CD8-positive, alpha-beta memory T cell (primary cell): Measurements from ENCODE around the gene PCSK4. TPM values are rescaled to one million over a fixed set of nuclear protein-coding genes. Genes with fewer than 3 reads are reported as not detected.
A peak's percentile ranks its signal among the peaks of the same experiment; 100 is the strongest.

Experiments used
- CTCF ChIA-PET: fragments of 350-600 bp; sonication (Branson Sonifier 250); formaldehyde crosslinking; loops from one replicate; lab custom pipeline; 2021; ENCODE audit warnings: antibody characterized with exemption; lab: Charles Lee
- POLR2A ChIA-PET: fragments of 350-600 bp; sonication (Branson Sonifier 250); formaldehyde crosslinking; loops from one replicate; lab custom pipeline; 2021; ENCODE audit warnings: antibody characterized with exemption; lab: Charles Lee
- DNase-seq, 5 donors: peaks; one replicate each; pipeline versions ENCODE4 v3.0.0 to v3.0.0-alpha.2; 2020 to 2022; ENCODE audit warnings: mixed read lengths in 1 of 5
- H3K27ac ChIP-seq: one replicate; pipeline ENCODE4 v1.7.0; 2013; ENCODE audit warnings: low read depth, mild to moderate bottlenecking, low read length, moderate library complexity
- H3K27me3 ChIP-seq: 2 replicates; pipeline ENCODE4 v1.7.0; 2013; ENCODE audit warnings: low read length, mild to moderate bottlenecking; ENCODE audit not compliant: insufficient read depth, poor library complexity, severe bottlenecking
- H3K36me3 ChIP-seq: 2 replicates; pipeline ENCODE4 v1.7.0; 2013; ENCODE audit warnings: mild to moderate bottlenecking, low read length, moderate library complexity; ENCODE audit not compliant: insufficient read depth
- H3K4me1 ChIP-seq: 2 replicates; pipeline ENCODE4 v1.7.0; 2013; ENCODE audit warnings: mild to moderate bottlenecking, low read length, moderate library complexity; ENCODE audit not compliant: insufficient read depth
- H3K4me3 ChIP-seq: 2 replicates; pipeline ENCODE4 v1.7.0; 2013; ENCODE audit warnings: mild to moderate bottlenecking, low read length
- H3K9me3 ChIP-seq: 2 replicates; pipeline ENCODE4 v1.7.0; 2013; ENCODE audit warnings: mild to moderate bottlenecking, low read length
- H3K27ac Mint-ChIP-seq, 8 donors: one replicate each; pipeline ENCODE4 v1.8.0; 2020 to 2021; ENCODE audit warnings: mixed read lengths in 8 of 8, mild to moderate bottlenecking in 6 of 8, inconsistent platforms in 3 of 8, moderate library complexity in 3 of 8
- H3K27me3 Mint-ChIP-seq, 2 donors: one replicate each; pipeline ENCODE4 v1.8.0; 2020 to 2021; ENCODE audit warnings: mixed read lengths in 2 of 2, mild to moderate bottlenecking in 1 of 2, moderate library complexity in 1 of 2
- H3K36me3 Mint-ChIP-seq, 3 donors: one replicate each; pipeline ENCODE4 v1.8.0; 2020 to 2021; ENCODE audit warnings: mixed read lengths in 3 of 3, inconsistent platforms in 1 of 3, mild to moderate bottlenecking in 1 of 3
- H3K4me1 Mint-ChIP-seq, 3 donors: one replicate each; pipeline ENCODE4 v1.8.0; 2020 to 2021; ENCODE audit warnings: mixed read lengths in 3 of 3, inconsistent platforms in 1 of 3, mild to moderate bottlenecking in 1 of 3
- H3K4me3 Mint-ChIP-seq, 7 donors: one replicate each; pipeline ENCODE4 v1.8.0; 2020 to 2021; ENCODE audit warnings: mixed read lengths in 7 of 7, mild to moderate bottlenecking in 6 of 7, moderate library complexity in 4 of 7, inconsistent platforms in 2 of 7
- H3K9me3 Mint-ChIP-seq, 5 donors: one replicate each; pipeline ENCODE4 v1.8.0; 2020 to 2022; ENCODE audit warnings: mixed read lengths in 5 of 5, mild to moderate bottlenecking in 3 of 5, moderate library complexity in 2 of 5, inconsistent platforms in 1 of 5
- polyA plus RNA-seq: library from polyadenylated mRNA; unstranded; fragments of 300-500 nt; fragmentation: Illumina TruSeq; gene quantifications from one replicate; pipeline ENCODE4 v1.2.3, GENCODE V29; 2021
- total RNA-seq, 2 experiments: library from RNA; stranded (reverse); gene quantifications; one replicate each; pipeline ENCODE4 v1.2.3, GENCODE V29; 2021

Gene PCSK4
- total and polyA plus RNA-seq, 3 experiments from 2014 or later: 1.0 to 1.3 (median 1.0) TPM

- ChIA-PET CTCF (no interaction called here), POLR2A (no interaction called here)
- H3K27ac Mint-ChIP-seq: no peak overlapping the region
Measured at GRCh38 chr19:1460033-1460995, 29.8 kb downstream of the PCSK4 start.

GRCh38 chr19:1459479-1459878 lies 30.7 kb downstream of the PCSK4 start:
- ChIA-PET CTCF (interaction anchor here (1.0 kb wide), 1 partner anchor 14 kb away, joined by 3 read pairs; no protein-coding TSS in a partner anchor), POLR2A (no interaction called here)
- Mint-ChIP-seq H3K9me3 (no peaks in the 10 kb centered on the region), H3K27me3 (peaks cover 18 to 28% of the 10 kb centered on the region in 2 donors), H3K4me1 (peaks cover 9 to 11% (median 11%) of the 10 kb centered on the region in 3 donors), H3K4me3 (no peak overlapping the region), H3K36me3 (peaks cover 0 to 2% (median 0%) of the 10 kb centered on the region in 3 donors), H3K27ac (no peak overlapping the region)
- no peak for DNase-seq
- H3K36me3 ChIP-seq: no peaks in the 10 kb centered on the region
- H3K4me1 ChIP-seq: peaks cover 12% of the 10 kb centered on the region
- no peak overlapping the region for H3K27ac ChIP-seq
- H3K27me3 ChIP-seq: peaks cover 16% of the 10 kb centered on the region
- H3K9me3 ChIP-seq: no peaks in the 10 kb centered on the region
- H3K4me3 ChIP-seq: no peak overlapping the region

More at GRCh38 chr19:1460033-1460995, 29.8 kb downstream of the PCSK4 start:
- Histone ChIP-seq H3K9me3 (no peaks in the 10 kb centered on the region), H3K27me3 (peaks cover 12% of the 10 kb centered on the region), H3K4me3 (no peak overlapping the region), H3K4me1 (peaks cover 6% of the 10 kb centered on the region), H3K27ac (no peak overlapping the region), H3K36me3 (no peaks in the 10 kb centered on the region)
- no peak overlapping the region for H3K4me3 Mint-ChIP-seq
- DNase-seq: no peak
- peaks cover 5 to 6% (median 6%) of the 10 kb centered on the region in 3 donors for H3K4me1 Mint-ChIP-seq
- H3K36me3 Mint-ChIP-seq: peaks cover 0 to 2% (median 0%) of the 10 kb centered on the region in 3 donors
- peaks cover 13 to 23% of the 10 kb centered on the region in 2 donors for H3K27me3 Mint-ChIP-seq
- H3K9me3 Mint-ChIP-seq: no peaks in the 10 kb centered on the region

DNA sequence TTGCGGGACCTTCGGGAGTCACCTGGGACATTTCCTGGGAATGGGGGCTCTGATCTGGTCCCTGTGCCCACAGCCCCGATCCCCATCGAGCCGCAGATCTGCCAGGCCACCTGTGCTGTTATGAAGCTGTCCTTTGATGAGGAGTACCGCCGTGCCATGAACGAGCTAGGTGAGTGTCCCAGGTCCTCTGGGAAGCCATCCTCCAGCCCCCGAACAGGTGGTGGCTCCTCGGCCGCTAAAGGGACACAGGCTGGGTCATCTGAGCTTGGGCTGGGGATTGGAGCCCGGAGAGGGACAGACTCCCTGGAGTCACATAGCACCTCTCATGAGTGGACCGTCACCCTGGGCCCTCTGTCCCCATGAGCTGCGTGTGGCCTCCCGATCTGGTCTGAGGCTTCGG lies 32.3 kb downstream of the PCSK4 start:
- Histone ChIP-seq H3K4me1 (peaks cover 12% of the 10 kb centered on the region), H3K9me3 (no peaks in the 10 kb centered on the region), H3K27me3 (peaks cover 29% of the 10 kb centered on the region), H3K36me3 (no peaks in the 10 kb centered on the region), H3K4me3 (no peak overlapping the region), H3K27ac (no peak overlapping the region)
- Mint-ChIP-seq H3K4me1 (peaks cover 11 to 16% (median 12%) of the 10 kb centered on the region in 3 donors), H3K27ac (no peak overlapping the region), H3K9me3 (no peaks in the 10 kb centered on the region), H3K4me3 (no peak overlapping the region), H3K27me3 (peaks cover 25 to 40% of the 10 kb centered on the region in 2 donors), H3K36me3 (peaks cover 0 to 2% (median 0%) of the 10 kb centered on the region in 3 donors)
- DNase-seq: no peak
- CTCF ChIA-PET: interaction anchor here (0.7 to 1.7 kb wide), 3 partner anchors 11 to 33 kb away, joined by 3 to 5 read pairs (median 4); partner anchors contain the start of genes PCSK4 and REEP6
- POLR2A ChIA-PET: no interaction called here

DNA sequence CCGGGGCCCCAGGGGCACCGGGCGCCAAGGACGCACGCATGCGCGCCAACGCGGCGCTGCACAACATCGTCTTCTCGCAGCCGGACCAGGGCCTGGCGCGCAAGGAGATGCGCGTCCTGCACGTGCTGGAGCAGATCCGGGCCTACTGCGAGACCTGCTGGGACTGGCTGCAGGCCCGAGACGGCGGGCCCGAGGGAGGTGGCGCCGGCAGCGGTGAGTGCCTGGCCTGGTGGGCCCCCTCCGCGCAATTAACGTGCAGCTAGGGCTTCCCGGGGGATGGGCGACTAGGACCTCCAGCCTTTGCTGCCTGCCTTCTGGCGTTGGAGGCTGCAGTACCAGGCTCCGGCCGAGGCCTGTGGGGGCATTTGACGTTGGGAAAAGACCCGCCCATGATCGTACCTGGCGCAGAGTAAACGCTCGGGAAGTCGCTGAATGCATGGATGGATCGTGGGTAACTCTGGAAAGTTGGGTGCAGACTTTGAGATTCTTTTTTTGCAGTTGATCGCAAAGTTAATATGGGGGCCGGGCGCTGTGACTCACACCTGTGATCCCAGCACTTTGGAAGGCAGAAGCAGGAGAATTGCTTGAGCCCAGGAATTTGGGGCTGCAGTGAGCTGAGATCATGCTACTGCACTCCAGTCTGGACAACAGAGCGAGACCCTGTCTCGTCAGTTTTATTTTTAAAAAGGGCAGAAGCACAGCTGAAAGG lies 33.0 kb downstream of the PCSK4 start:
- Mint-ChIP-seq H3K27me3 (peaks cover 27 to 45% of the 10 kb centered on the region in 2 donors), H3K27ac (no peak overlapping the region), H3K9me3 (no peaks in the 10 kb centered on the region), H3K4me1 (peaks cover 11 to 16% (median 12%) of the 10 kb centered on the region in 3 donors), H3K36me3 (peaks cover 0 to 2% (median 0%) of the 10 kb centered on the region in 3 donors), H3K4me3 (no peak overlapping the region)
- DNase-seq: no peak
- H3K27me3 ChIP-seq: peaks cover 33% of the 10 kb centered on the region
- H3K9me3 ChIP-seq: no peaks in the 10 kb centered on the region
- no peak overlapping the region for H3K27ac ChIP-seq
- CTCF ChIA-PET: interaction anchor here (1.0 to 2.0 kb wide), 3 partner anchors 9 to 33 kb away, joined by 4 to 5 read pairs (median 5); partner anchors contain the start of genes PCSK4 and REEP6
- H3K4me1 ChIP-seq: peaks cover 12% of the 10 kb centered on the region
- POLR2A ChIA-PET: no interaction called here
- no peak overlapping the region for H3K4me3 ChIP-seq
- no peaks in the 10 kb centered on the region for H3K36me3 ChIP-seq

DNA sequence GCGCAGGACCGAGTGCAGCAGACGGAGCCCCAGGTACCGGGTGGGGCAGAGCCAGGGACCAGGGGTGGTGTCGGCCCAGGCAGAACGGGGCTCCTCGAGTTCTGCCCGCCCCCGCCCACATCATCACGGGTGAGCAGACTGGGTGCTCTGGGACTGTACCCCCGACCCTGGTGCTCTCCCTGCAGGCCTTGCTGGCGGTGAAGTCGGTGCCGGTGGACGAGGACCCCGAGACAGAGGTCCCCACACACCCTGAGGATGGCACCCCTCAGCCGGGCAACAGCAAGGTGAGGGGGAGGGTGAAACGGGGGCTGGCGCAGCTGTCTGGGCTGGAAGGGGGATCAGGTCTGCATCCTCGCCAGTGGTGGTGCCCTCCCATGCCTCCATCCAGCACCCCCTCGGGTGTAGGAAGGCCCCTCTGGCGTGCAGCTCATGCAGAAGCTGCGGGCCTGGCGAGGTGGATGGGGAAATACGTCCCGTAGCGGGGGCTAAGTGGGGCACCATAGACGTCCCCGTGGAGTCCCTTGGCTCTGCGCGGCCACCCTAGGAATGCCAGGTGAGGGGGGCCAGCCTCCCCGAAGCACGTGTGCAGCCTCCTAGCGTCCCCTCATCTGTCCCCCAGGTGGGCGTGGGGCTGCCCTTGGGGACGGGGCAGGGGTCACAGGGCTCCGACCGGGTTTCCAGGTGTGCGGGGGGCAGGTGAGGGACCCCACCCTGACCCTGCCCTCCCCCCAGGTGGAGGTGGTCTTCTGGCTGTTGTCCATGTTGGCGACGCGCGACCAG lies 33.8 kb downstream of the PCSK4 start:
- no peaks in the 10 kb centered on the region for H3K9me3 ChIP-seq
- Mint-ChIP-seq H3K4me1 (peaks cover 11 to 16% (median 12%) of the 10 kb centered on the region in 3 donors), H3K9me3 (no peaks in the 10 kb centered on the region), H3K27me3 (peaks cover 30 to 46% of the 10 kb centered on the region in 2 donors), H3K36me3 (peaks cover 0 to 2% (median 0%) of the 10 kb centered on the region in 3 donors), H3K4me3 (no peak overlapping the region), H3K27ac (no peak overlapping the region)
- no peaks in the 10 kb centered on the region for H3K36me3 ChIP-seq
- peaks cover 12% of the 10 kb centered on the region for H3K4me1 ChIP-seq
- ChIA-PET CTCF (interaction anchor here (2.0 kb wide), 1 partner anchor 9 kb away, joined by 5 read pairs; no protein-coding TSS in a partner anchor), POLR2A (no interaction called here)
- no peak overlapping the region for H3K4me3 ChIP-seq
- H3K27me3 ChIP-seq: peaks cover 37% of the 10 kb centered on the region
- DNase-seq: no peak
- no peak overlapping the region for H3K27ac ChIP-seq

GRCh38 chr19:1455336-1456120 lies 34.6 kb downstream of the PCSK4 start:
- CTCF ChIA-PET: interaction anchor here (0.7 to 2.0 kb wide), 3 partner anchors 10 to 47 kb away, joined by 3 to 5 read pairs (median 3); no protein-coding TSS in a partner anchor
- POLR2A ChIA-PET: interaction anchor here (0.5 to 1.3 kb wide), 3 partner anchors 18 to 613 kb away, joined by 3 to 4 read pairs (median 3); no protein-coding TSS in a partner anchor
- Histone ChIP-seq H3K4me1 (peaks cover 12% of the 10 kb centered on the region), H3K36me3 (no peaks in the 10 kb centered on the region), H3K4me3 (no peak overlapping the region), H3K9me3 (no peaks in the 10 kb centered on the region), H3K27ac (no peak overlapping the region), H3K27me3 (peaks cover 45% of the 10 kb centered on the region)
- Mint-ChIP-seq H3K36me3 (peaks cover 0 to 2% (median 0%) of the 10 kb centered on the region in 3 donors), H3K4me3 (peak overlapping the region in 6 of 7 donors; percentile 17 to 81 (median 60)), H3K4me1 (peaks cover 11 to 21% (median 13%) of the 10 kb centered on the region in 3 donors), H3K9me3 (peaks cover 0 to 2% (median 0%) of the 10 kb centered on the region in 5 donors), H3K27ac (peak overlapping the region in 2 of 8 donors; percentile 38 to 54), H3K27me3 (peaks cover 38 to 54% of the 10 kb centered on the region in 2 donors)
- peak; percentile 37 to 65 (median 47) for DNase-seq
